Suprapubic skin (tissue), 4 donors: ENCODE results near the gene MGAT4B.

Experiments used
- EP300 ChIP-seq: sonication (generic); formaldehyde crosslinking; IDR thresholded peaks from one replicate; pipeline ENCODE4 v1.6.1; 2017; ENCODE audit warnings: antibody characterized with exemption
- POLR2A ChIP-seq, 2 donors: fragments of 450-650 bp; IDR thresholded peaks; one replicate each; pipeline ENCODE4 v1.6.1; 2017; ENCODE audit warnings: antibody characterized with exemption in 2 of 2, mild to moderate bottlenecking in 2 of 2, moderate library complexity in 2 of 2
- POLR2AphosphoS5 ChIP-seq, 3 donors: sonication (generic); formaldehyde crosslinking; IDR thresholded peaks; one replicate each; pipeline ENCODE4 v1.6.1; 2017; ENCODE audit warnings: antibody characterized with exemption in 3 of 3
- TF ChIP-seq, protein P1 (sequence below), 2 donors: fragments of 200-600 bp in 1 of 2; fragments of 450-650 bp in 1 of 2; sonication (generic) in 1 of 2; IDR thresholded peaks; one replicate each; pipeline ENCODE4 v1.5.1; 2016 to 2019; ENCODE audit warnings: antibody characterized with exemption in 2 of 2, mild to moderate bottlenecking in 1 of 2, moderate library complexity in 1 of 2

DNA sequence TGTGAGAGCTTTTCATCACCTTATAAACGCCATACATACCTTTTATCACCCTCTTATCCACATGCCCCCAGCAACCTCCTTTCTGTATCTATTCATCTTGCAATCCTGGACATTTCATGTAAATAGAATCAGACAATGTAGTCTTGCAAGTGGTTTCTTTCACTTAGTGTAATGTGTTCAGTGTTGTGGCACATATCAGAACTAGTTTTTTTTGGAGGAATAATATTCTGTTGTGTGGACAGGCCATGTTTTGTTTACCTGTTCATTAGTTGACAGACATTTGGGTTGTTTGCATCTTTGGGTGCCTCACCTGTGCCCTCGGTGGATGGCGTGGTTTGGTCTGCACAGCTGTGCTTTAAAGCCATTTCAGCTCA is 15.4 kb upstream of the MGAT4B start:
- TF ChIP-seq, protein P1, sequence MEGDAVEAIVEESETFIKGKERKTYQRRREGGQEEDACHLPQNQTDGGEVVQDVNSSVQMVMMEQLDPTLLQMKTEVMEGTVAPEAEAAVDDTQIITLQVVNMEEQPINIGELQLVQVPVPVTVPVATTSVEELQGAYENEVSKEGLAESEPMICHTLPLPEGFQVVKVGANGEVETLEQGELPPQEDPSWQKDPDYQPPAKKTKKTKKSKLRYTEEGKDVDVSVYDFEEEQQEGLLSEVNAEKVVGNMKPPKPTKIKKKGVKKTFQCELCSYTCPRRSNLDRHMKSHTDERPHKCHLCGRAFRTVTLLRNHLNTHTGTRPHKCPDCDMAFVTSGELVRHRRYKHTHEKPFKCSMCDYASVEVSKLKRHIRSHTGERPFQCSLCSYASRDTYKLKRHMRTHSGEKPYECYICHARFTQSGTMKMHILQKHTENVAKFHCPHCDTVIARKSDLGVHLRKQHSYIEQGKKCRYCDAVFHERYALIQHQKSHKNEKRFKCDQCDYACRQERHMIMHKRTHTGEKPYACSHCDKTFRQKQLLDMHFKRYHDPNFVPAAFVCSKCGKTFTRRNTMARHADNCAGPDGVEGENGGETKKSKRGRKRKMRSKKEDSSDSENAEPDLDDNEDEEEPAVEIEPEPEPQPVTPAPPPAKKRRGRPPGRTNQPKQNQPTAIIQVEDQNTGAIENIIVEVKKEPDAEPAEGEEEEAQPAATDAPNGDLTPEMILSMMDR (IDR thresholded peaks at IDR 0.05) = no peak
- TF ChIP-seq POLR2AphosphoS5 (IDR thresholded peaks at IDR 0.05) (no peak), EP300 (no peak), POLR2A (IDR thresholded peaks at IDR 0.05) (no peak)
